NCI-H460 (cell line): ENCODE measurements around the gene CLPSL2. TPM values are rescaled to one million over a fixed set of nuclear protein-coding genes. Genes with fewer than 3 reads are reported as not detected.

Source experiments
- DNase-seq: peaks from one replicate; pipeline ENCODE4 v3.0.0-alpha.2; 2016; ENCODE audit warnings: low read depth; ENCODE audit errors: extremely low read depth
- total RNA-seq: library from RNA; depleted of rRNA; stranded (reverse); fragments of >200 nt; shearing (Covaris generic); gene quantifications from 2 replicates; pipeline ENCODE4 v1.2.3, GENCODE V29; 2014; rRNA removed

CLPSL2 gene
- total RNA-seq, 1 experiment from 2014 or later, result not detected

- DNase-seq, result no peak
These were observed 48.3 kb downstream of the CLPSL2 start for GRCh38 chr6:35824552-35825192.

Other genes starting within 250 kb of the CLPSL2 start
- 5.7 and 8.9 TPM in 2 replicates for gene FKBP5, start 87.7 kb upstream of the CLPSL2 start, total RNA-seq
- gene ARMC12, start 39.6 kb upstream of the CLPSL2 start, total RNA-seq, result 0.50 TPM in 1 of 2 replicates, not detected in the other
- gene CLPSL1, start 4.4 kb downstream of the CLPSL2 start, total RNA-seq, result not detected in 2 replicates
- not detected in 2 replicates for gene CLPS, start 20.7 kb downstream of the CLPSL2 start, total RNA-seq
- not detected in 2 replicates for gene LHFPL5, start 28.8 kb downstream of the CLPSL2 start, total RNA-seq
- 61.5 and 68.4 TPM in 2 replicates for gene SRPK1, start 144.5 kb downstream of the CLPSL2 start, total RNA-seq
- gene SLC26A8, start 248.0 kb downstream of the CLPSL2 start, total RNA-seq, result not detected in 2 replicates